GM12878 (cell line): ENCODE results near the gene MRPL23. TPM values are rescaled to one million over a fixed set of nuclear protein-coding genes. Genes with fewer than 3 reads are reported as not detected.

Experiments used
- ATAC-seq: fragments of 200-7000 bp; cut with Tn5 transposase; 3 replicates; pipeline ENCODE4 v1.9.1; 2020; ENCODE audit warnings: mild to moderate bottlenecking, moderate library complexity
- BruUV-seq: library from RNA; stranded (reverse); fragments of 400-500 nt; replicated peaks from 2 replicates; lab custom pipeline; 2021; lab: Mats Ljungman, UMichigan
- CTCF ChIA-PET: fragments of 300-600 bp; sonication (Branson Sonifier 250); formaldehyde crosslinking; extraction: SDS; loops from one replicate; lab custom pipeline; 2021; ENCODE audit warnings: inconsistent platforms; lab: Yijun Ruan, JAX
- POLR2A ChIA-PET: fragments of 350-600 bp; formaldehyde crosslinking; extraction: SDS; loops from one replicate; lab custom pipeline; 2021; ENCODE audit warnings: inconsistent platforms; lab: Charles Lee
- RAD21 ChIA-PET: fragments of 300-600 bp; sonication (Branson Sonifier 250); formaldehyde crosslinking; loops from one replicate; lab custom pipeline; 2023; ENCODE audit warnings: antibody characterized with exemption; ENCODE audit not compliant: unreplicated experiment; lab: Charles Lee
- SMC1A ChIA-PET: fragments of 300-600 bp; sonication (Branson Sonifier 250); formaldehyde crosslinking; loops from one replicate; lab custom pipeline; 2023; ENCODE audit not compliant: unreplicated experiment, uncharacterized antibody; lab: Charles Lee
- DNase-seq: peaks from one replicate; pipeline ENCODE4 v3.0.0-alpha.2; 2011; ENCODE audit warnings: low read depth, low spot score
- FAIRE-seq: peaks from 3 replicates; lab custom pipeline; 2011; peaks lifted over from hg19 to GRCh38; lab: Jason Lieb, UNC
- H2AFZ ChIP-seq: 2 replicates; pipeline ENCODE4 v1.6.0; 2011; ENCODE audit warnings: low read depth, low read length, control low read depth; ENCODE audit not compliant: control insufficient read depth
- H3K27ac ChIP-seq: 2 replicates; pipeline ENCODE4 v1.5.1; 2011; ENCODE audit warnings: control low read depth; ENCODE audit not compliant: control insufficient read depth, insufficient read depth
- H3K27me3 ChIP-seq, 2 experiments: replicated peaks in 1 of 2; 2 replicates each; pipeline versions ENCODE4 v1.6.0 to v1.6.1; 2011; ENCODE audit warnings: low read length in 1 of 2; ENCODE audit not compliant: control insufficient read depth in 2 of 2, insufficient read depth in 2 of 2
- H3K36me3 ChIP-seq, 2 experiments: 2 replicates each; pipeline ENCODE4 v1.5.1; 2011; ENCODE audit warnings: low read length in 1 of 2; ENCODE audit not compliant: control insufficient read depth in 2 of 2, insufficient read depth in 2 of 2
- H3K4me1 ChIP-seq: 2 replicates; pipeline ENCODE4 v1.6.1; 2011; ENCODE audit warnings: mild to moderate bottlenecking, low read length, moderate library complexity, mixed read lengths; ENCODE audit not compliant: control insufficient read depth, insufficient read depth
- H3K4me2 ChIP-seq: 2 replicates; pipeline ENCODE4 v1.6.0; 2011; ENCODE audit warnings: control low read depth; ENCODE audit not compliant: control insufficient read depth, insufficient read depth
- H3K4me3 ChIP-seq: fragments of 200-600 bp; sonication (generic); 2 replicates; pipeline ENCODE4 v1.5.1; 2016
- H3K79me2 ChIP-seq: 2 replicates; pipeline ENCODE4 v1.6.0; 2011; ENCODE audit warnings: low read length; ENCODE audit not compliant: control insufficient read depth, insufficient read depth
- H3K9ac ChIP-seq: 2 replicates; pipeline ENCODE4 v1.8.0; 2011; ENCODE audit warnings: low read length, control low read depth, mixed read lengths; ENCODE audit not compliant: control insufficient read depth, insufficient read depth
- H3K9me3 ChIP-seq: replicated peaks from 3 replicates; pipeline ENCODE4 v1.5.1; 2011; ENCODE audit warnings: mild to moderate bottlenecking, low read length; ENCODE audit not compliant: control insufficient read depth, insufficient read depth
- H4K20me1 ChIP-seq: 2 replicates; pipeline ENCODE4 v1.6.0; 2011; ENCODE audit not compliant: control insufficient read depth, insufficient read depth
- E2F8 ChIP-seq: fragments of 450-650 bp; IDR thresholded peaks from 2 replicates; pipeline ENCODE4 v1.6.1; 2018; ENCODE audit warnings: mild to moderate bottlenecking, low read depth, moderate library complexity; ENCODE audit not compliant: partially characterized antibody
- MTA2 ChIP-seq: fragments of 450-650 bp; IDR thresholded peaks from 2 replicates; pipeline ENCODE4 v1.6.1; 2016; ENCODE audit warnings: low read depth, mild to moderate bottlenecking, moderate library complexity
- NFYB ChIP-seq: IDR thresholded peaks from 2 replicates; pipeline ENCODE4 v1.6.1; 2011; ENCODE audit warnings: low read depth, mild to moderate bottlenecking, low read length, improper control_type of control experiment, moderate library complexity; ENCODE audit not compliant: insufficient read depth
- NR2F1 ChIP-seq: fragments of 450-650 bp; conservative IDR thresholded peaks from 2 replicates; pipeline ENCODE4 v1.6.1; 2017; ENCODE audit warnings: mild to moderate bottlenecking
- POLR2A ChIP-seq: IDR thresholded peaks from 2 replicates; pipeline ENCODE4 v1.6.1; 2011; ENCODE audit warnings: low read depth, mild to moderate bottlenecking, low read length
- WGBS: methylation state at CpG from one replicate; pipeline ENCODE4 v1.1.6; 2016; ENCODE audit warnings: low lambda C conversion rate; ENCODE audit not compliant: insufficient replicate concordance, insufficient coverage; ENCODE audit errors: missing lambda C conversion rate; 5-methylcytosine and 5-hydroxymethylcytosine counted together
- in situ Hi-C: fragments of 300-500 bp; cut with MboI; formaldehyde crosslinking; loops from 9 replicates; pipeline ENCODE4 v1.14.3; 2018; ENCODE audit warnings: mixed read lengths
- intact Hi-C: fragments of 100-400 bp; cut with micrococcal nuclease; formaldehyde crosslinking; loops from one replicate; pipeline ENCODE4 v1.14.2; 2022; ENCODE audit not compliant: unreplicated experiment
- polyA plus RNA-seq, 11 experiments: library from polyadenylated mRNA; depleted of rRNA in 4 of 11; unstranded in 6 of 11; stranded (reverse) in 5 of 11; fragments of >200 nt; fragmentation: Nextera tagmentation in 4 of 11; fragmentation: Illumina TruSeq in 1 of 11; extraction: Ambion mirVana in 4 of 11; extraction: Trizol in 1 of 11; gene quantifications; 1 replicate in 1 of 11; 2 replicates in 10 of 11; pipeline versions ENCODE4 v1.2.1 to v1.2.3, GENCODE V29; 2011 to 2016; ENCODE audit warnings: inconsistent platforms in 2 of 11, missing spikeins in 2 of 11, low read depth in 1 of 11
- total RNA-seq, 4 experiments: library from RNA; depleted of rRNA in 3 of 4; stranded (reverse); fragments of >200 nt in 3 of 4; fragmentation: Illumina TruSeq in 1 of 4; extraction: Trizol in 1 of 4; gene quantifications; 2 replicates each; pipeline versions ENCODE4 v1.2.1 to v1.2.3, GENCODE V29; 2013 to 2021

Gene MRPL23
- total and polyA plus RNA-seq, 10 of the 15 experiments (the other 5 are each of a cell fraction or from before 2014, with no cell fraction given): 1.6 to 207 (median 126) TPM

- Histone ChIP-seq H3K36me3 (no peaks in the 10 kb centered on the region), H2AFZ (no peak within 1 kb of the TSS), H3K4me1 (no peaks in the 10 kb centered on the region), H3K27me3 (no peaks in the 10 kb centered on the region), H3K4me2 (no peak within 1 kb of the TSS), H3K9ac (no peak within 1 kb of the TSS), H3K9me3 (no peaks in the 10 kb centered on the region; the same call in 2 of the 3 replicates), H3K4me3 (no peak within 1 kb of the TSS), H3K79me2 (no peaks in the 10 kb centered on the region), H4K20me1 (no peaks in the 10 kb centered on the region), H3K27ac (no peak within 1 kb of the TSS)
- no TSS peak for BruUV-seq
- ATAC-seq (no peak), DNase-seq (no peak), FAIRE-seq (no peak)
- TF ChIP-seq POLR2A (peak; percentile 41; the same call in 1 of the 2 replicates), NFYB (no peak), MTA2 (no peak), NR2F1 (no peak), E2F8 (no peak)
- CTCF ChIA-PET: interaction anchor here (1.1 kb wide), 1 partner anchor 72 kb away, joined by 4 read pairs; no protein-coding TSS in a partner anchor
- POLR2A ChIA-PET: no interaction called here
- WGBS: 55% methylated on average over 31 of the region's 31 CpGs
- intact Hi-C loops: loop anchor here (2.0 kb wide), 1 partner anchor 81 kb away; the partner anchor contains the start of gene TNNI2
- in situ Hi-C loops: loop anchor here (5.0 kb wide), 1 partner anchor 37 kb away; no protein-coding TSS in a partner anchor
- SMC1A ChIA-PET: no interaction called here
- RAD21 ChIA-PET: no interaction called here
These were observed 27.6 kb upstream of the MRPL23 start, which contains the start of gene TNNT3 for GRCh38 chr11:1919391-1920127. Gene TNNT3, plus strand, starts transcription at chr11:1919703. Its CDS starts 3,172 bp downstream, at chr11:1922875.
